ENCODE measurements around the gene PERM1.
"Not testable (repeated sequence)": the region's sequence is repeated elsewhere in the genome, so short reads cannot be mapped to it uniquely, and the experiment has no call there.

The PERM1 gene

DNA sequence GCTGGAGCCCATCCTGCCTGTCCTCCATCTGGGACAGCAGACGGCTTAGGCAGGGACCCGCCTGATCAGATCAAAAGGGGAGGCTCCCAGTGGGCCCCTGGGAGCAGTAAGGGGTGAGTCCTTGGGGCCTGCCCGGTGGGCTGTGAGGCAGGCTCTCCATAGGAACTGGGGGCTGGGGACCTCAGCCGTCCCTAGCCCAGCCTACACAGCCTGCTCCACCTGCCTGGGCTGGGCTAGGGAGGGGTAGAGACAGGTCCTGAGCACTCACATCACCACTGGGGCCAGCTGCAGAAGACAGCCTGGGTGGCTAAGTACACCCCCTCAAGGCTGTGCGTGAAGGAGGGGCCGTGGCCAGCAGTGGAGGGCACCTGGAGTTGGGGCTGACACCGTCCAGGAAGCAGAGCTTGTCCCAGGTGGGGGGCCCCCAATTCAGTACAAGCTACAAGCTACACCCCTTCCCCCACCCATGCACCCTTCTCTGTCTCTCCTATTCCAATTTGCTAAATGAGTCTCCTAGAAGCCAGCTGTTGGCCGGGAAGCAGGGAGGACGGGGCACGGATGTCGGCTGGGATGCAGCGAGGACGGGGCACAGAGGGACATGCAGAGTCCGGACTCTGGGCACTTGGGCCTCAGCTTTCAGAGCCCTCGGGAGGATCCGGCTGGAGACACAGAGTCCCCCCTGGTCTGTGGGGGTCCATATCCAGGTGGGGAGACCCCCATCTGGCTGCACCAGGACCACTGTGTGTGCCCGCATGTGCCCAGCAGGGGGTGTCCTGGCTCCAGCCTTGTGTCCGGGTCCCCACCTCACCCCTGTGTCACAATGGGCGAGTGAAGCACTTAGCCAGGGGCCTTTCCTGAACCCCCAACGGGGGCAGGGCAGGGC lies 33.1 kb upstream of the PERM1 start:
- no peak for DNase-seq

DNA sequence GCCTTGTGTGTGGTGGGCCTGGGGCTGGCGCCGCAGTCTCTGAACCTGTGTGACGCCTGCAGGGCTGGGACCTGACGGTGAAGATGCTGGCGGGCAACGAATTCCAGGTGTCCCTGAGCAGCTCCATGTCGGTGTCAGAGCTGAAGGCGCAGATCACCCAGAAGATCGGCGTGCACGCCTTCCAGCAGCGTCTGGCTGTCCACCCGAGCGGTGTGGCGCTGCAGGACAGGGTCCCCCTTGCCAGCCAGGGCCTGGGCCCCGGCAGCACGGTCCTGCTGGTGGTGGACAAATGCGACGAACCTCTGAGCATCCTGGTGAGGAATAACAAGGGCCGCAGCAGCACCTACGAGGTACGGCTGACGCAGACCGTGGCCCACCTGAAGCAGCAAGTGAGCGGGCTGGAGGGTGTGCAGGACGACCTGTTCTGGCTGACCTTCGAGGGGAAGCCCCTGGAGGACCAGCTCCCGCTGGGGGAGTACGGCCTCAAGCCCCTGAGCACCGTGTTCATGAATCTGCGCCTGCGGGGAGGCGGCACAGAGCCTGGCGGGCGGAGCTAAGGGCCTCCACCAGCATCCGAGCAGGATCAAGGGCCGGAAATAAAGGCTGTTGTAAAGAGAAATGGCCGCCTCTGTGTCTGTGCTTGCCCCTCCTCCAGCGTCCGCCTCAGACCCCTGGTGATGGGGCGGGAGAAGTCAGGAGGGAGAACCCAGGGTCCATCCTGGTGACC lies 32.2 kb upstream of the PERM1 start:
- peak; percentile 72 for DNase-seq

DNA sequence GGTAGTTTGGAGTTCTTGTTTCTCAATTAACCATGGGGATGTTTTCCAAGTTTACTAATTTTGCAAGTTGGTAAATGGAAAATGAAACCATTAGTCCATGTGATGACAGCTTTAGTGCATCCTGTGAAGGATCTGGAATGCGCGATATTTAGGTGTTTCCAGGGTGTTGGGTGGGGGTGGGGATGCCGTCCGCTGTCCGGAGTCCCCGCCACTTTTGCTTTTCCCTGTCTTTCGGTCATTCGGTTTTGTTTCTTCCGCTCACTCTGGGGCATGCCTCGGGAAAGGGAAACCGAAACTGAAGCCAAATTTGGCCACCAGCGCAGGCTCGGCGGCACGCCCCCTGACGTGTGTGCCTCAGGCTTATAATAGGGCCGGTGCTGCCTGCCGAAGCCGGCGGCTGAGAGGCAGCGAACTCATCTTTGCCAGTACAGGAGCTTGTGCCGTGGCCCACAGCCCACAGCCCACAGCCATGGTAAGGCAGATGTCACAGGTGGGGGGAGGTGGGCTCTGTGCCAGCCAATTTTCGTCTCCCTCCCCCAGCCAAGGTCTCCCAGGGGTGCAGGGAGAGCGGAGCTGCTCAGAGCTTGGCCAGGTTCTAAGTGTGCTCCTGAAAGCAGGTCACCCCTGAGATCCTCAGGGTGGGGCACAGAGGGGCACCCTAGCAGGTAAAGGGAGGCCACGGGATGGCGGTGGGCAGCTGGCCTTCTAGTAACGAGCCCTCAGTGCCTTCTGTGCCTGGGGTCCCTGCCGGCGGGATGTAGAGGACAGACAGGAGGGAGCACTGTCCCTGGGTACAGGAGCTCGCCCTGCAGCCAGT lies 31.4 kb upstream of the PERM1 start, which contains the start of gene ISG15:
Gene ISG15, plus strand, starts transcription at position 393 of the 817 bp plus-strand sequence. Its CDS starts 77 bp downstream, at position 470.
- peak; percentile 82 for DNase-seq

DNA sequence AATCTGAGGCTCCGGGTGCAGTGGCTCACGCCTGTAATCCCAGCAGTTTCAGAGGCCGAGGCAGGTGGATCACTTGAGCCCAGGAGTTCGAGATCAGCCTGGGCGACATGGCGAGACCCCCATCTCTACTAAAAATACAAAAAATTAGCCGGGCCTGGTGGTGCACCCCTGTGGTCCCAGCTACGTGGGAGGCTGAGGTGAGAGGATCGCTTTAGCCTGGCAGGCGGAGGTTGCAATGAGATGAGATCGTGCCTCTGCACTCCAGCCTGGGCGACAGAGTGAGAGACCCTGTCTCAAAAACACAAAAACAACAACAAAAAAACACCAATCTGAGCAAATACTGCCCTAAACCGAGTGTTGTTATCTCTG lies 30.8 kb upstream of the PERM1 start:
- DNase-seq = not testable (repeated sequence)

DNA sequence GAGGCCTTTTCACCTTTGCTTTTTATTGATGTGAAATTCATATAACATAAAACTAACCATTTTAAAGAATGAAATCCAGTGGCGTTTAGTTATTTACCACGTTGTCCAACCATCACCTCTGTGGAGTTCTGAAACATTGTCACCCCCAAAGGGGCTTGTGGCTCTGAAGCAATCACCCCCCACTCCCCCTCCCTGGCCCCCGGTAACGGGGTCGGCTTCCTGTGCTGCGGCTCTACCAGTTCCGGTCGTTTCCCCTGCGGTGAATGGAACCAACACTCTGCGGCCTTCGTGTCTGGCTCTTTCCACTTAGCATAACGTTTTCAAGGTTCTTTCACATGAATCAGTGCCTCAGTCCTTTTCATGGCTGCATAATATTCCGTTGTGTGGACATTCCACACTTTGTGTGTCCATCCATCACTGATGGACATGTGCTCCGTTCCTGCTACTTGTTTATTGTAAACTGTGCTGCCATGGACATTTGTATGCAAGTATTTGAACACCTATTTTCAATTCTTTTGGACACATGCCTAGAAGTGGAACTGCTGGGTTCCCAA lies 29.6 kb upstream of the PERM1 start:
- DNase-seq = no peak

DNA sequence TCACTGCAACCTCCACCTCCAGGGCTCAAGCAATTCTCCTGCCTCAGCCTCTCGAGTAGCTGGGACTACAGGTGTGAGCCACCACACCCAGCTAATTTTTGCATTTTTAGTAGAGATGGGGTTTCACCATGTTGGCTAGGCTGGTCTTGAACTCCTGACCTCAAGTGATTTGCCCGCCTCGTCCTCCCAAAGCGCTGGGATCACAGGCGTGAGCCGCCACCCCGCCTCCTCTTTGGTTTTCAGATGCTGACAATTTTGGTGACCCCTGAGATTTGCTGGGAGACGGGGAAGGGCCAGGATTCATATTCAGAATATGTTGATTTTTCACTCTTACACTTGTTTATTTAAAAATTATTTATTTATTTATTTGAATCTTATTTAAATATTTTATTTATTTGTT lies 28.2 kb upstream of the PERM1 start:
- not testable (repeated sequence) for DNase-seq

DNA sequence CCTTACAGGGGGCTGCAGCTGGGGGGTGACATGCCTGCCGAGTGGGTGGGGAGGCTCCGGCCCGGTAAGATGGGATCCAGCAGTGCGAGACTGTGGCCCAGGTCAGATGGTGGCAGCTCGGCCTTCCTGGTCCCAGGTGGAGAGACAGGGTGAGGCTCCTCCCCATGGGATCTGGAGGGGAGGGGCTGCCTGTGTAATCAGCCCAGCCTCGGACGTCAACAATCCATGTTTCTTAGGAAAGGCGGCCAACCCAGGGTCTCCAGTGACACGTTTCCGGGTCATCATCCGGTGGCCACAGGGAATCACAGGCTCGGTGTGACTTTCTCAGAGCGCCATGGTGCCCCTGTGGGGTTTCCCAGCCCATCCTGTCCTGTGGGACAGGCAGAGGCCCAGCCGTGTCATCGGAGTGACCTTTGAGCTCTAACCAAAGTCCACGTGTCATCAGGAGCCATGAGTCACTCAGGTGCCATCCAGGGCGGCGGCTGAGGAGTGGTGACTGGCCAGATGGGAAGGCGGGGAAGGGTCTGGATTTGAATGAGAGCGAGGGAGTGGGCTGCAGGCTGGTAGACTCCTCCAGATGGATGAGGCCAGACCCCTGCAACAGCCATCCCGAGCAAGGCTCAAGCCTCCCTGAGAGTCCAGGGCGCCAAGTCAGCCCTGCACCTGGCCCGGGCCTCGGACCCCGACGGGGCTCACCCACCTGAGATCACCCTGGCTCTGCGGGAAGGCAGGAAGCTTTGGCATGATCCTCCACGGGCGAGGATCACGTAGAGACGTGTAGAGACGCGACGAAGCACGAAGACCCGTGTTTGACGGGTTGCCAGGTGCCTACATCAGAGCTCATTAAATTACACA lies 24.6 kb upstream of the PERM1 start:
- DNase-seq = no peak

DNA sequence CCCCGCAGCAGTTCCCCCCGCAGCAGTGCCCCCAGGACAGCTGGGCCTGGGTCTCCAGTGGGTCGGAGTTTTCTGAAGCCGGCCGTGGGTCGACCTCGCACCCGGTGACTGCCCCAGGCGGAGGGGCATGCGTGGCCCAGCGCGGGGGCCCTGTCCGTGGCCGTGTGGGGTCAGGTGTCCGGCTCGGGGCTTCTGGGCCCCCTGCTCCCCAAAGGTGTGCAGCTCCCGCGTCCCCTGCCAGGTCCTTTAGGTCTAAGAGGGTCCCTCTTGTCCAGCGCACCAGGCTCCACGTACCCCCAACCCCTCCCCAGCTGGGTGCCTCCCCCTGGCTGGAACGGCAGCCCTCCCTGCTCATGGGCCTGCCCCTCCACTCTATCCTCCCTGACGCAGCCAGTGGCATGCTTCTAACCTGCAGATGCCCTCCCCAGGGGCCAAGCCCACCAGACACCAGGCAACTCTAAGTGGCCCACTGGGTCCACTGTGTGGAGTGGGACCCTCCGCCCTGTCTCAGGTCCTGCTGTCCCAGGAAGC lies 23.9 kb upstream of the PERM1 start:
- DNase-seq = no peak

DNA sequence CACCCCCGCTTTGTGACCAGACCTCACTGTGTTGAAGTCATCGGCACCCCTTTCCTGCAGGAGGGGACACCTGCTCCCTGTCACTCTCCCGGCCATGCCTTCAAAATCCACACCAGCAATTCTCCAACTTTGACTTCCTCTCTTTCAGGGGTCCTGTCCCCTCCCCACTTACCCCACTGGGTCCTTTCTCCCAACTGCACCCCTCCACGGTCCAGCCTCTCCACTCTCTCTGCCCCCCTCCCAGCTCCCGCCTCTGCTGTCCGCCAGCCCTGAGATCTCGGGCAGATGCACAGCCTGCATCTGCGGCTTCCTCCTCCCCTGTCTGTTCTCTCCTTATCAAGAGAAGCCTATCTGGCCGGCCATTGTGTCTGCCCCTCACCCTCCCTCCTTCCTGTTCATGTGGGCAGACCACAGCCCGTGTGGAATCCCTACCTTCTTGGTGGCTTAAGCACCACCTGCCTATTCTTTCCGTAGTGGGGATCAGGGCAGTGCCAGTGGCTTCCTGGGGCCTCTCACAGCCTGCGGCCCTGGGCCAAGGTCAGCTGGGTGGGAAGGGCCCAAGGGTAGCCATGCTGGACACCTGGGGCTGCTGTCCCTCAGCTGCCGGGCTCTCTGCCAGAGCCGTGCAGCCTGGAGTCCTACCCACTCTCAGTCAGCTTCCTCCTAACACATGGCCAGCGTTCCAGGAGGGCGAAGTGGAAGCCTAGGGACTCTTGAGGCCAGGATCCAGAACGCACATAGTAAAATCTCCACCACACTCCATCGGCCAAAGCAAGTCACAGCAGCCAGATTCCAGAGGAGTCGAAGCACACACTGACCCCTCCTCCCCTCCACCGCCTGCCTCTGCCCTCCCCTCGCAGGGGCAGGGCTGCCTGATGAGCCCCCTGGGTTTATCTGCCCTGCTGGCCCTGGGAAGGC lies 23.1 kb upstream of the PERM1 start:
- peak; percentile 49 for DNase-seq

DNA sequence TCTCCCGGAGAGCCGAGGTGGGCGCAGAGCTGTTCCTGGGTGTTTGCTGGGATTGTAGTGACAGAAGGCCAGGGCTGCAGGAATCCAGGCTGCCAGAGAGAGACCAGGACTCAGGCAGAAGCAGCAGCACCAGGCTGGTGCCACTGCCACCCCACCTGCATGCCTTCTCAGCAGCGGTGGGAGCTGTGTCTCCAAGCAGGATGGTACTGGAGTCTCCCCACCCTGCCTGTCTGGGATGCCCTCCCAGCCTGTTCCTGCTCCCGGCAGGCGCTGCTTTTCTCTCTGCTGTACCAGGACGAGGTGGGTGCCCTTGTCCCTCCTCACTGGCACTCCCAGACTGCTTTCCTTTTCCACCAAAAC lies 22.5 kb upstream of the PERM1 start:
- DNase-seq = no peak

DNA sequence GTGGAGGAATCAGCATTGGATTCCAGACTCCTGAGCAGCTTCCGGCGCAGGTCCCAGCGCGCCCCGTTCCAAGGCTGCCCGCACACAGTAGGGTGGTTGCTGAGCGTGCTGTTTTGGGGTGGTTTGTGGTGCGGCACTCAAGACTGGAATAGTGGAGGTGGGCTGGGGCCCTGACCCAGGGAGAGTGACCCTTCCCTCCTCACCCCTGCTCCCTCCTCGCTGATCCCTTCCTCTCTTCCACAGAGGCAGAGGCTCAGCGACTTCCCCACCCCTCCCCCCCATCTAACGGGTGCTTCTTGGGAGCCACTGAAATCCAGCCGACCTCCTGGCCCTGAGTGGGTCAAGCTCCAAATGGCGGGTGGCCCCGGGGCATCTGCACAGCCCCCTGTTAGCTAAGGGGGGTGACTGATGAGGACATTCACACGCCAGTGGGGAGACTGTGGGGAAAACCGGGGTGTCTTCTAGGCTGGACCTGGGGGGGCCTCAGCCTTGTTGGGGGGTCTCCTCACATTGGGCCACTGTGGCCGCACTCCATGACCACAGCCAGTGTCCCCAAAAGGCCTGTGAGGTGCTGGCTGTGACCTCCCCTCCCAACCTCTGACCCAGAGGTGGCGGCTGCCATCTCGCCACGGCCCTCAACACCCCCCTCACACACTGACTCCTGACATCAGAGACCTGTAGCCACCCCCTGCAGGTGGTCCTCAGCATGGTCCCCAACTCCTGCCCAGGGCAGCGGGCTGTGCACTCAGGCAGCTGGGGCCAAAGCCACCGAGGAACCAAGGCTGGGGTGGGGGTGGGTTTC lies 21.9 kb upstream of the PERM1 start:
- no peak for DNase-seq

DNA sequence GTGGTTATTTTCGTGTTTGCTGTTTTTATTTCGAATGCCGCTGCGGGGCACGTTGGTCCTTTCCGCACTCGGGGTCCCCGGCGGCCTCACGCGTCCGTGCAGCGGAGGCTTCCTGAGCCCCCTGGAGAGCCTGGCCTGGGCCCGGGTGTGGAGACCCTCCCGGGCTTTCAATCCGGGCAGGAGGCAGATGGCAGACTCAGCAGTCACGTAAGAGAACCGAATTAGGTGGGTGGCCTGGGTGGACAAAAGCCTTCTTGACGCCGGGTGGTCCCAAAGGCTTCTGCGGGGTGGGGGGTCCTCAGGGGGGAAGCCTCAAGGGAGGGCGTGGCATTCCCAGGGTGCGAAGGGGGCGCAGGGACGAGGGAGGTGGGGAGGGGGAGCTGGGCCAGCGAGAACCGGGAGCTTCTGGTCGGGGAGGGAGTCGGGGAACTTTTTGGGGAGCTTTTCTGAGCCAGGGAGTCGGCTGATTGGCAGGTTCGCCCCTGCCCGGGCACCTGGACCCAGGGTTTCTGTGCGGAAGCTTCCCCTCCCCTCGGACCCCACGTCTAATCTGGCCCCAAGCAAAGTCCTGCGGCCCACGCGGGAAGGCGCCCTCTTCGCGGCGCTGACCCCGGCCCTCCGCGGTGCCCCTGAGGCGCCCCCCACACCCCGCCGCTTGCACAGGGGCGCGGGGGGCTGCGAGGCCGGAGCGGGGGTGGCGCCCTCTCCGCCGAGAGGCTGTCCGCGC lies 19.3 kb upstream of the PERM1 start:
- no peak for DNase-seq

DNA sequence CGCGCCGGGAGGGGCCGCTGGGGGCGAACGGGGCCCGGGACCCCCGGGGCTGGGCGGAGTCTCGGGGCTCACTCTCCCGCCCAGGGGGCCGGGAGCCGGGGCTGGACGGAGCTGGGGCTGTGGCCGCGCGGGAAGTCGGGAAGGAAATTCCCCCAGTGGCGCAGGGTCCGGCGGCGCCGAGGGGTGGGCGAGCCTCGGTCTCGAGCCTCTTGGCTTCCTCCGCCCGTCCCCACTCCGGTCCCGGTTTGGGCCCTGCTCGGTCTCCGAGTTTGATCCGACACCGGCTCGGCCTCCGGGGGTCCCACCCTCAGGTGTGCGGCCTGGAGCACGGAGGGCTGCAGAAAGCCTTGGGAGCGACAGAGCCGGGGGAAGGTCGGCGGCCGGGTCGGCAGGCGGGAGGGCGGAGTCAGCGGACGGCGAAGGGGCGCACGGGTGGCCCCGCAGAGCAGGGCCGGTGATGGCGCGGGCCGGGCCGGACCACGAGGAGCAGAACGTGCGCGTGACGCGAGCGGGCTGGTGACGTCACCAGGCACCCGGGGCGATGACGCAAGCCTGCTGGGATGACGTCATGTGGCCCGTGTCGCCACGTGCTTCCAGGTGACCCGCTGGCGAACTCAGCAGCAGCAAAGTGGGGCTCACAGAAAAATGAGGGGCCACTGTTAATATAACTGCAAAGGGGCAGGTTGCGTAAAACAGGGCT lies 18.6 kb upstream of the PERM1 start:
- peak; percentile 71 for DNase-seq

DNA sequence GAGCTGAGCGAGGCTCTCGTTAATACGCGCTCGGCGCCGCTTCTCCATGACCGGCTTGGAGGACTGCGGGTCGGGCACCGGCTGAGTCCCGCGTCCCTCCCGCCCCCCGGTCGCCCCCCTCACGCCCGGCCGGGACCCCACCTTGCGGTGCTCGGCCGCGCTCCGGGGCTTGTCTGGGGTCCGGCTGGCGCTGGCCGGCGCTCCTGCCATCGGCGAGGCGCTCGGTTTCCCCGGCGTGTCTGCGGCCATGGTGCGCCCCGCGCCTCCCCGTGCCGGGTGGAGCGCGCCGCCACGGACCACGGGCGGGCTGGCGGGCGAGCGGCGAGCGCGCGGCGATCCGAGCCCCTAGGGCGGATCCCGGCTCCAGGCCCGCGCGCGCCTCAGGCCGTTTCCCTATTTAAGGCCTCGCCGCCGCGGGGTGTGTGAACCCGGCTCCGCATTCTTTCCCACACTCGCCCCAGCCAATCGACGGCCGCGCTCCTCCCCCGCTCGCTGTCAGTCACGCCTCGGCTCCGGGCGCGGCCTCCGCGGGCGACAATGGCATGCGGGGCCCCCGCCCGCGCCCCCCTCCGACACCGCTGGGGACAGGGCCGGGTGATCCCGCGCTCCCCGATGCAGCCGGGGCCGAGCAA lies 17.9 kb upstream of the PERM1 start, which contains the start of gene HES4:
Gene HES4, minus strand, starts transcription at position 373 of the 632 bp plus-strand sequence. Its CDS starts 124 bp downstream, at position 249.
- peak; percentile 88 for DNase-seq

DNA sequence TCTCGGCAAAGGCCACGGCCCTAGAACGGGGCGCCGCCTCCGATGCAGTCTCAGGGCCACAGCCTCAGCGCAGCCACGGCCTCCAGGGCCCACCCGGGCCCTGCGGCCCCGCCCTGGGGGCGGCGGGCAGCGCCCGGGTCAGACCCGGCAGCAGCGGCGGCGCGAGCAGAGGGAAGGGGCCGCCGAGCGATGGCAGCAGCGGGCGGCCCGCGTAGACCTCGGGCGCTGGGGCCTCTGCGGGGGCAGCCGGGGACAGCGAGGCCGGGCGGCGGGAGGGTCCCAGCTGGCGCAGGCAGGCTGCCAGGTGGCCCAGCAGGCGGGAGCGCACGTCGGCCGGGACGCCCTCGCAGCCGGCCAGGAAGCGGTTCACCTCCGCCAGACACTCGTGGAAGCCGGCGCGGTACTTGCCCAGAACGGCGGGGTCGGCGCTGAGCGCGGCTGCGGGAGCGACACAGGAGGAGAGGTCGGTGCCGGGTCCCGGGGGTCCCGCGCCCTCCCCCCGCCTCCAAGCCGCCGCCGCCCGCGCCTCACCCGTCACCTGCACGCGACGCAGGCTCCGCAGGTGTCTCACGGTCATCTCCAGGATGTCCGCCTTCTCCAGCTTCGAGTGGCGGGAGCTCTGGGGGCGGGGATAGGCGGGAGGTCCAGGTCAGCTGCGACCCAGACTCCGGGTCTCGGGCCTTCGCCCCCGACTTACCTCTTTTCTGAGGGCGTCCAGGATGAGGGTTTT lies 17.3 kb upstream of the PERM1 start:
- no peak for DNase-seq

DNA sequence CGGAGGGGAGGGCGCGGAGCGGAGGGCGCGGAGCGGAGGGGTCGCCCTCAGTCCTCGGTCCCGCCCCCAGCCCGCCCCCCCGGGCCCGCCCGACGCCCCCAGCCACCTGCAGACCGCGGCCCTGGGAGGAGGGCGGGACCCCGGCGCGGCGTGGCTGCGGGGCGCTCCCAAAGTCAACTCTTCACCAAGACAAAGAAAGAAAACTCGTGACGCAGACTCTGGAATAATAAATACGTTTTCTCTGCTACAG lies 16.8 kb upstream of the PERM1 start:
- DNase-seq = no peak

DNA sequence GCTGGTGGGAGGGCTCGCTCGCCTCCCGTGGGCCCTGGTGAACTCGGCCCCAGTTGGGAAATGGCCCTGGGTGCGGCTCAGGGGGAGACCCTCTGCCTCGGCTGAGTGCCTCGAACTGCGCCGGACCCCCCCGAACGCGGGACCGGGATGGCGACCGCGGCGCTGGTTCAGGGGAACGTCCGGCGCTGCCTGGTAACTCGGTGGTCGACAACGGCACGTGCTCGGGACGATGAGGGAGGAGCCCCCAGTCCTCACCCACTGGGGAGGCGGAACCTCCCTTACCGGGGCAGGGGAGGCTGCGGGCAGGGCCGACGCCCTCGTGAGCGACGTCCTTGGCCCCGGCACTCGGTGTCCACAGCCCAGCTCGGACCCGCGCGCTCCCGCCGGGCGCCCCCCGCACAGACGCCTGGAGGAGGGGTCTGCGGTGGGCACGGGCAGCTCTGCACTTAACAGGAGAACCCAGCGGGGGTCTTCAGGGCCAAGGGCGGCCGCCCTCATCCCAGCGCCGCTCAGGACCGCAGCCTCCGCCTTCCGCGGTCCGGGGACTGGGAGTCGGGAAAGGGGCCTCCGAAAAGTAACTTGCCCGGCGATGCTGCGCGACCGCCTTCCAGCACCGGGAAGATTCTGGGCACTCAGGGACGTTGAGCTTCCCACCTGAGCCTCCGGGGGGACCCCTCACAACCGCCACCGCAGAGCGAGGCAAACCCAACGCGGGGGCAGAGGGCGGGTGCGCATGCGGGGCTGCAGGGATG lies 16.3 kb upstream of the PERM1 start:
- DNase-seq = no peak

Data from DMS153 (cell line).